ENCODE measurements around the gene RITA1.
A peak's percentile ranks its signal among the peaks of the same experiment; 100 is the strongest.

The RITA1 gene

DNA sequence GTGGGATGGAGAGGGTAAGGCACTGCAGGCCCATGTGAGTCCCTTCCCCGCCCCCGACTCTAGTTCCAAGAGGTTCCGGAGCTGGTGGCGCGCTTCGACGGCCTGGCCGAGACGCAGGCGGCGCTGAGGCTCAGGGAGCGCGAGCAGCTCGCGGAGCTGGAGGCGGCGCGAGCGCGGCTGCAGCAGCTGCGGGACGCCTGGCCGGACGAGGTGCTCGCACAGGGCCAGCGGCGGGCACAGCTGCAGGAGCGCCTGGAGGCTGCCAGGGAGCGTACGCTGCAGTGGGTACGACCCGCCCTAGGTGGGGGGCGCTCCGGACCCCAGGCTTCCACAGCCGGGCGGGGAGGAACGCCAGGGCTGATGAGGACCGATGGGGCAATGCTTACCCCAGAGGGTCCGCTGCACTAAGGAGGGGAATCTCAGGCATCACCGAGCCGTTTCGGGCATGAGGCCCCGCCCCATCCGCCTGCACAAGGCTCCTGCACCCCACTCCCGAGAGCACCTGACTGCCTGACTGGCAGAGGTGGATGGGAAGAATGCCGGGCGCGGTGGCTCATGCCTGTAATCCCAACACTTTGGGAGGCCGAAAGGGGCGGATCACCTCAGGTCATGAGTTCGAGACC, 31.1 kb upstream of the RITA1 start:
- peak; percentile 62 for DNase-seq (ENCODE audit: low spot score)

DNA sequence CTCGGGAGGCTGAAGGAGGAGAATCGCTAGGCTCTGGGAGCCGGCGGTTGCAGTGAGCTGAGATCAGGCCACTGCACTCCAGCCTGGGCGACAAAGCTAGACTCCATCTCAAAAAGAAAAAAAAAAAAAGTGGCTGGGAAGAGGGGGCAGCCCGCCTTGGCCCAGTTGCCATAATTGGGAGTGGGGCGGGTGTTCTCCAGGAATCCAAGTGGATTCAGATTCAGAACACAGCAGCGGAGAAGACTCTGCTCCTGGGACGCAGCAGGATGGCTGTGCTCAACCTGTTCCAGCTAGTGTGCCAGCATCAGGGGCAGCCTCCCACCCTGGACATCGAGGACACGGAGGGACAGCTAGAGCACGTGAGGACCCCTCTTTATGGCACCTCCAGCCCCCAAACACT, 30.5 kb upstream of the RITA1 start:
- no peak for DNase-seq (ENCODE audit: low spot score)

- DNase-seq (ENCODE audit: low spot score): no peak
These were observed 29.9 kb upstream of the RITA1 start for GRCh38 chr12:113155646-113156045.

DNA sequence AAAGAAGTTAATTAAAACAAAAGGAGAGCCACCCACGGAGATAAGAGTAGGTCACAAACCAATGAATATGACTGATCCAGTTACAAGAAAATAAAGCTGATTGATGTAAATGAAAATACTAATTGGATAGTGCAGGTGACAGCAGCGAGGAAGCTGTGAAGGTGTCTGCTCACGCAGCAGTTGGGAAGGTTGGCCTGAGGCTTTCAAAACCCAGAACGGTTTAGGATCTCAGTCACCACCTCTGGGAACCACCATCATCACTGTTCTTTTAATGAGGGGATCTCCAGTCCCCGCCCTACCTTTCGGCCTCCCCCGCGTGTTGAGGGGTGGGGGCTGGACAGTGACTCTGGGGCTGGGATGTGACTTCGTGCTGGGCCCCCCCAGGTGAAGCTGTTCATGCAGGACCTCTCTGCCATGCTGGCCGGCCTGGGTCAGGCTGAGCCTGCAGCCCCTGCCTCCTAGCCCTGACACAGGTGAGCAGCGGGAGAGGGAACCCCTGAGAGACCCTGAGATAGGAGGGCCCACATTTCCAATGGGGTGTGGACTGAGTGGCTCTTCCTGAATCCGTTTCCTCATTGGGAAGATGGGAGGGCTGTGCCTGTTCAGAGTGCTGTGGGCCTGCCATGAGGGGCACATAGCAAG, 28.2 kb upstream of the RITA1 start:
- DNase-seq (ENCODE audit: low spot score): no peak

- no peak for DNase-seq (ENCODE audit: low spot score)
These were observed 26.9 kb upstream of the RITA1 start for GRCh38 chr12:113158439-113159203.

GRCh38 chr12:113159937-113160336, 25.6 kb upstream of the RITA1 start:
- no peak for DNase-seq (ENCODE audit: low spot score)

- peak; percentile 94 for DNase-seq (ENCODE audit: low spot score)
These were observed 24.0 kb upstream of the RITA1 start for GRCh38 chr12:113161415-113162016.

DNA sequence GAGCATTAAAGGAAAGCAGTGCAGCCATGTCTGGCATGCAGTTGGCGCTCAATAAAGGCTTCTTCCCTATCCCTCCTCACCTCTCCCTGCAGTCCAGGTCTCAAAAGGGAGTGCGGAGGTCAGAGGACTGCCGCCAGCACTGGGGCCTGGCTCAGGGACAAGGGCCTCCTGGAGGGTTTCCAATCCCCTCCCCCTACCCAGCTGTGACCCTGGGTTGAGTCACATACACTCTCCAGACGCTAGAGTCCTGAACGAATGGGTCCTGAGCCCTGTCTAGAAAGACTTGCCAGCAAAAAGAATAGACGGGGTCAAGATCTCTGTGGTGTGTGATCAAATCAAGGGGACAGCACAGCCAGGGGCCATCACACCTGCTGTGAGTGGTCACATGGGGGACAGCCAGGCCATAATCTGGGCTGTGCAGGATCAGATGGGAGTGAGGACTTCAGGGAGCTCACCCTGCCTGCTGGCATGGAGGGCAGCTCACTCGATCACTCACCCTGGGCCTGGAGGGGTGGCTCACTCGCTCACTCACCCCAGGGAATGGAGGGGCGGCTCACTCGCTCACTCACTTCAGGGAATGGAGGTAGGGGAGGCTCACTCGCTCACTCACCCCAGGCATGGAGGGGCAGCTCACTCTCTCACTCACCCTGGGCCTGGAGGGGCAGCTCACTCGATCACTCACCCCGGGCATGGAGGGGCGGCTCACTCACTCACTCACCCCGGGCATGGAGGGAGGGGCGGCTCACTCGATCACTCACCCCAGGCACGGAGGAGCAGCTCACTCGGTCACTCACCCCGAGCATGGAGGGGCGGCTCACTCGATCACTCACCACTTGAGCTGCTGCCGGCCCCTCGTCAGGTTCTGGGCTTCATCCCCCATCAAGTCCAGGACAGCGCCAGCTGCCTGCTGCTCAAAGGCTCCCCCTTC, 23.2 kb upstream of the RITA1 start:
- peak; percentile 61 for DNase-seq (ENCODE audit: low spot score)

DNA sequence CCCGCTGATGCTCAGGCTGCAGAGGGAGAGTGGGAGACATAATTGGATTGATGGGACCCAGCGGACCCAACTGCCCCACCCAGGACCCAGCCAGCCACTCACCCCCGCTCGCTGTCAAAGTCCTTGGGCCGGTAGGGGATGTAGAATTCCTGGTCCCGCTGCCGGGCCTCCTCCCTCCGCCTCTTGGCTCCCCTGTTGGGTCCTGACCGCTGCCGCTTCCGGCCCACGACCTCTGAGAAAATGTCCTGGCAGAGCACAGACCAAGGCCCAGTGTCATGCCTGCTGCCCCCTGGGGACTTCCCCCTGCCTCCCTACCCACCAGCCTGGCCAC, 22.5 kb upstream of the RITA1 start:
- DNase-seq (ENCODE audit: low spot score): no peak

DNA sequence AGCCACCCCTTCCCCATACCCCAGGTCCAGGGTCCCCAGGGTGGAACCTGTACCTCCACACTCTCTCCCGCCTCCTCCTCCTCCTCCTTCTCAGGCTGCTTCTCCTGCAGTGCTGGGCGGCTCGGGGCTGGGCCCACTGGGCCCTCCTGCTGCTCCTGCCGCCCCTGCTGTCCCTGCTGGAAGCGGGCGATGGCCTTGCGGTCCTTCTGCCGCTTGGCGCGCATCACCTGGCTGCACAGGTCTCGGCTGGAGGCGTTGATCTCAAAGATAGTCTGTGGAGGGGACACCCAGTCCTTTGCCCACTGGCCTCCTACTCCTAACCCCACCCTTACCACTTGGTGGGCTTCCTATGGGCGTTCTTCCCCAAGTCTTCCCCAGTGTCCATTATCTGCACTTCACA, 21.5 kb upstream of the RITA1 start:
- DNase-seq (ENCODE audit: low spot score): no peak

GRCh38 chr12:113165521-113166450, 19.7 kb upstream of the RITA1 start:
- DNase-seq (ENCODE audit: low spot score): no peak

- DNase-seq (ENCODE audit: low spot score): no peak
These were observed 17.7 kb upstream of the RITA1 start for GRCh38 chr12:113167868-113168267.

DNA sequence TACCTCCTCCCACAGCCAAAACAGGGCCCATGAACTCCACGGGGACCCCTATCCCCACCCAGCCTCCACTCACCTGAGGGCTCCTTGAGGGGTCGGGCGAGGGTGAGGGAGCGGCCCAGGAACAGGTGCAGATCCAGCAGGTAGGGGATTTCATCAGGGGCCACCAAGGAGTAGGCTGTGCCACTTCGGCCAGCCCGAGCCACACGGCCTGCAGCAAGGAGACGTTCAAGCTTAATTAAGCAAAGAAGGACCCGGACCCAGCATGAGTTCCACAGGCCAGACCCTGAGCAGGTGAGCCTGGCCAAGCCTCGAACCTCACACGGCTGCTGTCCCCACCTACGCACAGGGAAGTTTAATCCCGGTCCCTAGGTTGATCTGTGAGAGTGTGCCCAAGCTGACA, 15.8 kb upstream of the RITA1 start:
- no peak for DNase-seq (ENCODE audit: low spot score)

- DNase-seq (ENCODE audit: low spot score): no peak
These were observed 15.1 kb upstream of the RITA1 start for GRCh38 chr12:113170457-113170856.

DNA sequence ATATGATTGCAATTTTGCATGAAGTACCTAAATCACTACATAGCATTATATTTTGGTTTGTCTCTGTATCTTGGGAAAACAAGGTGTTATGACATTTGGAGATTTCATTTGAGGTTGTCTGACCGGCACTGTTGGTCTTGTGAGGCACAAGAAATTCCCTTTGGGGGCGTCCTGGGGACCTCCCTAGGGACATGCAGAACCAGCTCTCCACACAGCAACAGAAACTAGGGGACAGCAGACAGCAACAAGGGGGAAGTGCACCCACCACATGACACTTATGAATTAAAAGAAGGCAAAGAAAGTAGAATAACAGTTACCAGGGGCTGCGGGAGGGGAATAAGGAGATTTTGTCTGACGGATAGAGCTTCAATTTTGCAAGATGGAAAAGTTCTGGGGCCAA, 14.6 kb upstream of the RITA1 start:
- DNase-seq (ENCODE audit: low spot score): no peak

- DNase-seq (ENCODE audit: low spot score): no peak
These were observed 14.0 kb upstream of the RITA1 start for GRCh38 chr12:113171543-113171942.

- DNase-seq (ENCODE audit: low spot score): no peak
These were observed 13.3 kb upstream of the RITA1 start for GRCh38 chr12:113172185-113172584.

DNA sequence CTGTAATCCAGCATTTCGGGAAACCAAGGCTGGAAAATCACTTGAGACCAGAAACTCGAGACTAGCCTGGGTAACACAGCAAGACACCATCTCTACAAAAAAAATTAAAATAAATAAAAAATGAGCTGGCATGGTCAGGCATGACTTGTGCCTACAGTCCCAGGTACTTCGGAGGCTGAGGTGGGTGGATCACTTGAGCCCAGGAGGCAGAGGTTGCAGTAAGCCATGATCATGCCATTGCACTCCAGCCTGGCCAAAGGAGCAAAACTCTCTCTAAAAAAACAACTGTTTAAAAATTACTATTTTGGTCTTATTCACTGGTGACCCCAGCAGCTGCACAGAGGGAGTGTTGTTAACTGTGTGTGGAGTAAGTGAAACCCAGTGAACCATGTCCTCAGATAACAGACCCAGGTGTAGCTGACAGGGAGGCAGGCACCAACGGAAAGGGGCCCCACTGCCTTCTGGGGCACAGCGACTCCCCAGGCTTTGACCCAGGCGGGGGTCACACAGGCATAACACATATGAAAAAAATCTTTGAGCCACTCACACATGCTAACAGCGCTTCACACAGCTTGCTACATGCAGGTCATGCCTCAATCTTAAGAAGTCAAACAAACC, 12.3 kb upstream of the RITA1 start:
- no peak for DNase-seq (ENCODE audit: low spot score)

- DNase-seq (ENCODE audit: low spot score): peak; percentile 95
These were observed 10.8 kb upstream of the RITA1 start for GRCh38 chr12:113174461-113175384.
